Hippocampal formation (tissue), 2 donors: ENCODE results near the gene SLC17A9.

Source experiments
- DNase-seq, 2 donors: peaks; one replicate each; lab custom pipeline; 2025; lab: John Stamatoyannopoulos, UW

Gene SLC17A9

DNA sequence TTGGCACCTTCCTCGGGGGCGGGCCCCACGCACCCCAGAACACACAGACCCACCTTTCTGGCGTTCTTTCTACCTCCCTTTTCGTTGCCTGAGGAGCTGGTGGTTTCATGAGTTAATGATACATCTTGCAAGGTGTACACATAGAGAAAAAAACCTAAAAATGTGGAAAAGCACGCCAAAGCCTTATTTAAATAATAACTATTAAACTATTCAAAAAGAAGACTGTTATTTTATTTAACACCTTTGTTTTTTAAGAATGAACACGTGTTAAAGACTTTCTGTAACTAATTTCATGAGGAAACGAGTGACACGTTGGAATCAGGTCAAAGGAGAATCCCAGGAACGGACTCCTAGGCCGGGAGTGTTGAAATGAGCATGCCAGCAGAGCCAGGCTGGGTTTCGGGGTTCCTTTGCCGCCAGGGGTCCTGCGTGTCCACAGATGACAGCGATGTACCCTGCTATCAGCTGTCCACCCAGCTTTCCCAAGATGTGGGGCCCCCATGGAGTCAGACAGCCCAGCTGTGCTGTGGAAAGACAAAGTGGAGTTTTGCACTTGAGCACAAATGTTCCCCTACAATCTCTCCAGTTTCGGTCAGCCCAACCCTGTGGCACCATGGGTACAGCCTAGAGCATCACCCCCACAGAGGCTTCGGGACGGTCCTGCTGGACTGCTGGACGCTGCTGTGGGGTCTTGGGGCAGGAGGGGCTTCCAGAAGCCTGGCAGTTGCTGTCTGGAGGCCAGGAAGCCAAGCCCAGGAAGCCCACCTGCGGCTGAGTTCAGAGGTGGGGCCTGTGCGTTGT is 16.1 kb downstream of the SLC17A9 start:
- no peak for DNase-seq

DNA sequence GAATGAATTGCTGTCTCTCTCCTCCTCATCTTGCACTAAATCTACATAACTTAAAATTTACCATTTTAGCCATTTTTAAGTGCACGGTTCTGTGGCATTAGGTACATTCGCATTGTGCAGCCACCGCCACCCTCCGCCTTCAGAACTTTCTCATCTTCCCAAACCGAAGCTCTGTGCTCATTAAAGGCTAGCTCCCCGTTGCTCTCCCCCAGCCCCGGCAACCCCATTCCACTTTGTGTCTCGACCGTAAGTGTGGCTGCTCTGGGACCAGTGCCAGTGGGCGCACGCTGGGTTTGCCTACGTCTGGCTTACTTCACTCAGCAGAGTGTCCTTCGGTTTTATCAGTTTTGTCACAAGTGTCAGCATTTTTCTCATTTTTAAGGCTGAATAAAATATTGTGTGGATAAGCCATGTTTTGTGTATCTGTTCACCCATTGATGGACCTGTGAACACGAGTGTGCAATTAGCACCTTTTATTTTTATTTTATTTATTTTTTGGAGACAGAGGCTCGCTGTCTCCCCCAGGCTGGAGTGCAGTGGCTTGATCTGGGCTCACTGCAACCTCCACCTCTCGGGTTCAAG is 16.8 kb downstream of the SLC17A9 start:
- DNase-seq: no peak

DNA sequence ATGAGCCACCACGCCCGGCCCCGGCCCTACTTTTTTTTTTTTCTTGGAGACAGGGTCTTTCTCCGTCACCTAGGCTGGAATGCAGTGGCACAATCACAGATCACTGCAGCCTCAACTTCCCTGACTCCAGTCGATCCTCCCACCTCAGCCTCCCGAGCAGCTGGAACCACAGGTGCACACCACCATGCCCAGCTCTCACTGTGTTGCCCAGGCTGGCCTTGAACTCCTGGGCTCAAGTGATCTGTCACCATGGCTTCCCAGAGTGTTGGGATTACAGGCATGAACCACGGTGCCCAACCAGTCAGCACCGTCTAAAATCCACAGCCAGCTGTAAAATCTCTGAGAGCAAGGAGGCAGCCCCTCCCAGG is 17.4 kb downstream of the SLC17A9 start:
- DNase-seq: no peak

DNA sequence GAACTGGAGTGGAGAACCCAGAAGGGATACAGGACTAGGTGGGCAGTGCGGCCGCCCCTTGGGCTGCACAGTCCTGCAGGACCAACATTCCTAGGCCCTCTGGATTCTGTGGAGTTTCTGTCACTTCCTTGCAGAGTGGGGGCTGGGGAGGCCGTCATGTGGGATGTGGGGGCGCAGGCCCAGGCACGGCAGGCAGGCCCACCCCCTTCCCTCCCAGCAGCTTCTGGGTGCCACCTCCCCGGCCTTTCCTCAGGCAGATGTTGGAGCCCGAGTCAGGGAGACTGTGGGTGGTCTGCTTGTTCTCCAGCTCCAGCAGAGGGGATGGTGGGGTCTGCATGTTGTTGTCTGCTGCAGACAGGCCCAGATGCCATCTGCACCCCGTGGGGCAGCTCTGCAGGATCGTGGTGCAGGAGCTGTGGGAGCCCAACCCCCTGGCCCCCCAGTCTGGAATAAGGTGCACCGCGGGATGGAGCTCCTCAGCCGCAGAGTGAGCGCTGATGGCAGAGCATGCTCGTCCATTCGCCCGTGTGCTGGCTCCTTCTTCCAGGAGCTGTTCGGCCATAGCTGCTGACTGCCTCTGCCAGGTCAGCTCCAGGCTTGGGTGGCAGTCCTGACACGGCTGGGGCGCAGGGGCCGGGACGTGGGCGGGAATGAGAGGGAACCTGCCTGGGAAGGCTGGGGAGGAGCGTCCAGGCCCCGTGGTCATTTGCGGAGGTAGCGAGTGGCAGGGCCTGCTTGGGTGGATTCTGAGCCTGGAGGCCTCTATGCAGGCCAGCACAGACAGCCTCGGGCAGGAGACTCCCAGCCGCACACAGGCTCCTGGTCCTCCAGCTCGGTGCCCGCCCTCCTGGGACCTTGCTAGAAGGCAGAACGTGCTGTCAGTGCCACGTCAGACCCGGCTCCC is 18.1 kb downstream of the SLC17A9 start:
- no peak for DNase-seq

DNA sequence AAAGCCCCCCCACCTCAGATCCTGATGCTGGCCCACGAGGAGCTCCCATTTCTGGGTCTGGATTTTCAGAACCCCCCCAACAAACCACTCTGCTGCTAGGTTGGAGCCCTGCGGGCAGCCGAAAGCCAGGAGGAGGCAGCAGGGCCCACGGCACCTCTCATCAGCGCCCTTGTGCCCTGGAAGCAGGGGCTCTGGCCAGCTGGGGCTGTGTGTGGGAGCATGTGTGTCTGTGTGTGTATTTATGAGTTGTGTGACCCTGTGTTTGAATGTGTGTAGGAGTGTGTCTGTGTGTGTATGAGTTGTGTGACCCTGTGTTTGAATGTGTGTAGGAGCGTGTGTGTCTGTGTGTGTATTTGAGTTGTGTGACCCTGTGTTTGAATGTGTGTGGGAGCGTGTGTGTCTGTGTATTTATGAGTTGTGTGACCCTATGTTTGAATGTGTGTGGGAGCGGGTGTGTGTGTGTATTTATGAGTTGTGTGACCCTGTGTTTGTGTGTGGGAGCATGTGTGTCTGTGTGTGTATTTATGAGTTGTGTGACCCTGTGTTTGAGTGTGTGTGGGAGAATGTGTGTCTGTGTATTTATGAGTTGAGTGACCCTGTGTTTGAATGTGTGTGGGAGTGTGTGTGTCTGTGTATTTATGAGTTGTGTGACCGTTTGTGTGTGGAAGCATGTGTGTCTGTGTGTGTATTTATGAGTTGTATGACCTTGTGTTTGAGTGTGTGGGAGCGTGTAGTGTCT is 18.9 kb downstream of the SLC17A9 start:
- no peak for DNase-seq

DNA sequence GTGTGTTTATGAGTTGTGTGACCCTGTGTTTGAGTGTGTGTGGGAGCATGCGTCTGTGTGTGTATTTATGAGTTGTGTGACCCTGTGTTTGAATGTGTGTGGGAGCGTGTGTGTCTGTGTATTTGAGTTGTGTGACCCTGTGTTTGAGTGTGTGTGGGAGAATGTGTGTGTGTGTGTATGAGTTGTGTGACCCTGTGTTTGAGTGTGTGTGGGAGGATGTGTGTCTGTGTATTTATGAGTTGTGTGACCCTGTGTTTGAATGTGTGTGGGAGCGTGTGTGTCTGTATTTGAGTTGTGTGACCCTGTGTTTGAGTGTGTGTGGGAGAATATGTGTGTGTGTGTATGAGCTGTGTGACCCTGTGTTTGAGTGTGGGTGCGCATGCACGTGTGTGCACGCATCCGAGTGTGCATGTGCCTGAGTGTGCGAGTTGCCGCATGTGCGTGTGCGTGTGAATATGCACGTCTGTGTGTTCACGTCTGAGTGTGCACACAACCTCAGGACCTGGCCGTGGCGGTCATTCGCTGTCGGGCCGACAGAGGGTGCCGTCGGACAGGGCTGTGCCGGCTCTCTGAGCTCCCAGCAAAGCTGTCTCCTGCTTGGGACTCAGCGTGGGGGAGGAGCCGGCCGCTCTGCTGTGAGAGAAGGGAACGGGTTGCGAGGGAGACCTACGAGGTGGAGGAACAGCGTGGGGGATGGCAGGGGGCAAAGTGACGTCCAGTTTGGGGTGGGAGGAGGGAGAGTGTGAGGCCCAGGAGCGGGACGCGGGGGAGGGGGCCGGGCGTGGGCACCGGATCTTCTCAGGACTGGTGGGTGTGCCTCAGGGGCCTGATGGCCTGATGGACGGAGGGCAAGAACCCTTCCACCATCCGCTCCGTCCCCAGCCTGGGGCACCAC is 19.7 kb downstream of the SLC17A9 start:
- DNase-seq: peak; percentile 69 to 75

DNA sequence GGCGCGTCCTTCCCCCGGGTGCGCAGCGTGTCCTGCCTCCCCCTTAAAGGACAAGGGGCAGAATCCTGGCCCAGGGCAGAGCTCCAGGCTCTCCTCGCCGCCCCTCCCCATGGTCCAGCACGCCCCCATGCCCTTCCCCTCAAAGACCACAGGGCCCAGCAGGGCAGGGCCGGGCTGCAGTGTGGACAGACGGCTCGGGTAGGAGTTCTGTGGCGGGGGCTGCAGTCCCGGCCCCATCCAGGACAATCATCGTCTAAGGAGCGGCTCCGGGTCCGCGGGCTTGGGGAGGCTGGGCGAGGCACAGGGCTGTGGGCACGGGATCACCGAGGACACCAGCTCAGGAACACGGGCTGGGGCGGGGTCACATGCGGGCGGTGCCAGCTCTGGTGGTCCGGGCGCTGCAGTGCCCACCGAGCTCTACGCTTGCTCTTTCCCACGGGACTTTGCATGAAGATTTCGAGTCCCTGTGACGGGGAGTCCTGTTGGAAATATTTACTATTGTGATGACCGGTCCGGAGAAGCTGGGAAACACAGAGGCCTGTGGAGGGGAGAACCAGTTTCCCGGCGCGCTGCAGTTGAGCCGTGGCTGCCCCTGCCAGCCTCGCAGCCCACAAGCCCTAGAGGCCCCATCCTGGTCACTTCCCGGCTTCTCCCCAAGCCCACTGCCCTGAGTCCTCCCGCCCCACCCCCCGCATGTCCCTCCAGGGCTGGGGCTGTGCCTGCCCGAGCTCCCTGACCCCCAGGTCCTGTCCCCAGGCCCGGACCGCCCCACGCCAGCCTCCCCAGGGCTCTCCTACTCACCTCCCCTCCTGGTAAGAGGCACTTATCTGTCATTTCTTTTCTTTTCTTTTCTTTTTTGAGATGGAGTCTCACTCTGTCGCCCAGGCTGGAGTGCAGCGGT is 20.6 kb downstream of the SLC17A9 start:
- DNase-seq: no peak

DNA sequence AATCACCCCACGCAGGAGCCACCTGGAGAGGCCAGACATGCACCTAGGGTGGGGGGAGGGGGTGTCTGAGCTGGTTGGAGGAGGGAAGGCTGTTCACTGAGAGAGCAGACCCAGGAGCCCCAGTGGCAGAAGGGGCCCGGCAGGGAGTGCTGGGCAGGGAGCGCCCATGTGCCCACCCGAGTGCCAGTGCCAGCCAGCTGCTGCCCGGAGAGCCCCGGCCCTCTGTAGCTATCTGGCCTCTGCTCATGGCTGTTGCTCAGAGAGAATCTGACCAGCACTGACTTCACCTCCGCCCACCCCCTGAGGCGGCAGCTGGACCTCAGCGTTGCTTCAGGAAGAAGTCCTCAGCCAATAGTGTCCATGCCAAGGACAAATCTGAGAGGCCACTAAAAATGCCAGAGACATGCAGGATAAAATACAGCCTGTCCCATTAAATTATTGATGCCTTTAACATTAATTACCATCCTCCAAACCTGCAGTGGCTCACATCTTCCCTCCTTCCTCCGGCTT is 22.8 kb downstream of the SLC17A9 start:
- no peak for DNase-seq

DNA sequence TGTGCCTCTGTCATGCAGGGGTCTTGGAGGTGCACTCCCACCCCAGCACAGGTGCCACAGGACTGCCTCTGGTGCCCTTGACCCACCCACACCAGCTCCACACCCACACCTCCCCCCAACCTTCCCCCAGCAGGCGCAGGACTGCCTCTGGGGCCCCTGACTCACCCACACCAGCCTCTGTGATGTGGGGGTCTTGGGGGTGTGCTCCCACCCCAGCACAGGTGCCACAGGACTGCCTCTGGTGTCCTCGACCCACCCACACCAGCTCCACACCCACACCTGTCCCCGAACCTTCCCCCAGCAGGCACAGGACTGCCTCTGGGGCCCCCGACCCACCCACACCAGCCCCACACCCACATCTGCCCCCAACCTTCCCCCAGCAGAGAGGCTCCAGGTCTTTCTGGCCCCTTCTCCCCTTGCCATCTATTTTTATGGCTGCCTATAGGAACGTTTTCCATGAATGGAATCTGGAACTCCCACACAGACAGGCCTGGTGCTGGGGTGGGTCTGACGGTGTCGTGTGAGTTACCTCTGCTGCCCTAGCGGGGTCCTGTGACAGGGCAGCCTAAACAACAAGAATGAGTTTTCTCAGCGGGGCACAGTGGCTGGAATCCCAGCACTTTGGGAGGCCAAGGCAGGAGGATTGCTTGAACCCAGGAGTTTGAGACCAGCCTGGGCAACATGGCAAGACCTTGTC is 23.5 kb downstream of the SLC17A9 start:
- DNase-seq: no peak

DNA sequence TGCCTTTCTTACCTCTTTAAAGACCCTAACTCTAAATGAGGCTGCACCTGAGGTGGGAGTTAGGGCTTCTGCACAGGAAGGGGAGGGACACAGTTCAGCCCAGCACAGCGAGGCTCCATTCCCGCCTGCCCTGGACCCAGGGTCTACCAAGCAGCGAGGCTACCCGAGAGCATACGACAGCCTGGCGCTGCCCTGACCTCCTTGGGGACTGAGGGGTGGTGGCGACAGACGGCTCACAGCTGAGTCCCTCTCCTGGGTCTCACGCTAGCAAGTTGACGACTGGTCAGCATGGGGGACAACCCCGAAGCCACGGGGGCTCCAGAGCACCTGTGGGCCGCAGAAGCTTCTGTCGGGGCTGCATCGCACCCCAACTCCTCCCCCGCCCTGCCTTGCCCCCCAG is 24.4 kb downstream of the SLC17A9 start:
- DNase-seq: no peak

DNA sequence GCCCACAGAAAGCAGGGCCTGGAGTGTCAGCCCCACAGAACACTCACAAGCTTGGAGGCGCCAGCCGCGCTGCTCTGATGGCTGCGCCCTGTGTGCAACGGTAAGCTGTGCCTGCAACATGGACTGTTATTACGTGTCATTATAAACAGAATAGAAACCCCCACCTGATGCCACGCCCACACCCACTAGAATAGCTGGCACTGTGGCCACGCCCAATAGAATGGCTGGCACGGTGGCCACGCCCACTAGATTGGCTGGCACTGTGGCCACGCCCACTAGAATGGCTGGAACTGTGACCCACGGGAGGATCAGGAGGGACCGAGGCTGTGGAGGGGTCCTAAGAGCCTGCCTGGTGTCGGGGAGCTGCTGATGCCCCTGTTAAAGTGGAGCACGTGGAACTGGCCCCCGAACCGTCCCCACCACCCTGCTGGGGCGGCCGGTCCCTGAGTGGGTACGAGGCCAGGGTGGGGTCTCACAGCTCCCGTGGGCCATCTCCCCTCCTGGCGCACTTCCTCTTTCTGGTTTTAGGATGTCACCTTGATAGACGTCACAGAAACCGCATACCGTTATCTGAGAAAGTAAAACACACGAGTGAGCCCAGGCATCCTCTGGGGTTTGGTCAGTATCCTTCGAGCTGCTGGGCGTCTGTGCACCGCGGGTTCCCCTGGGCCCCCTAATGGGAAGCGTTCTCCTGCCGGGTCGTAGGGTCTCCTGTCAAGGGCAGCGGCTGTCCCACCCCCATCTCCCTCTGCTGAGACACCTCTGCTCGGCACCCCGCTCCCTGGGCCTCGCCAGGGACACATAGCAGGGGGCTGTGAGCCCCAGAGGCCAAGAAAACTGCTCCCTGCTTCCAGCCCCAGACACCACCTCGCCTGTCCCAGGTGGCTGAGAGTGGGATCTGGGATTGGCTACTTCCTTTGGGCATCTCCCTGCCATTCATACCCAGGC is 25.4 kb downstream of the SLC17A9 start:
- no peak for DNase-seq

DNA sequence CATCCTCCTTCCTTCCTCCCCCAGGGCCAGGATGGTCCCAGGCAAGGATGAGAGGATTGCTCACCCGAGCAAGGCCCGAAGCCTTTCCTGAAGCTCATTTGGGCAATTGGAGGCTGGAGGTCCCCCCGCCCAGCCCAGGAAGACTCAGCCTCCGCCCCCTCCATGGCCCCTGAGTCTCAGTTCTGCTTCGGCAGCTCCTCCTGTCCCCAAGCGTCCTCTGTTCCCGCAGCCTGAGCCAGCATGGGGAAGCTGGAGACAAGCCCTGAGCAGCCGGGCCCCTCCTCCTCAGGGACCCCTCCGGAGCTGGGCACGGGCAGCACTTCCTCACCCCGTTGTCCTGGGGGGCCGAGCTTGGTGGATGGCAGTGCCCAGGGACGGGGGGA is 26.0 kb downstream of the SLC17A9 start:
- DNase-seq: no peak

DNA sequence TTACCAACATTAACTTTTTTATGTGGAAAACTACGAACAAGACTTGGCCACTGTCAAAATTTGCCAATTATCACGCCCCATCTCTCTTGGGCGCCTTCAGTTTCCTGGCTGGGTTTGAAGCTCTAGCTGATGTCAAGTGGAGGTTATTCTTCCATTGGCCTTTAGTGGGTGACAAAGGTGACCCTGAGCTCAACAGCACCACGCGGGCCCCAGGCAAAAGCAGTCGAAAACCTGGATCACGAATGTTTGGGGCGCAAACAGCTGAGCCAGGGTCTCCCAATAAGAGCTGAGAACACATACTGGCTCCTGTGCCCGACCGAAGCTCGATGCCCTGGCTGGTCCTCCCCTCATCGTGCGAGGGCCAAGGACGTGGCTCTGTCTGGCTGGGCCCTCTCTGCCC is 26.8 kb downstream of the SLC17A9 start:
- DNase-seq: no peak

DNA sequence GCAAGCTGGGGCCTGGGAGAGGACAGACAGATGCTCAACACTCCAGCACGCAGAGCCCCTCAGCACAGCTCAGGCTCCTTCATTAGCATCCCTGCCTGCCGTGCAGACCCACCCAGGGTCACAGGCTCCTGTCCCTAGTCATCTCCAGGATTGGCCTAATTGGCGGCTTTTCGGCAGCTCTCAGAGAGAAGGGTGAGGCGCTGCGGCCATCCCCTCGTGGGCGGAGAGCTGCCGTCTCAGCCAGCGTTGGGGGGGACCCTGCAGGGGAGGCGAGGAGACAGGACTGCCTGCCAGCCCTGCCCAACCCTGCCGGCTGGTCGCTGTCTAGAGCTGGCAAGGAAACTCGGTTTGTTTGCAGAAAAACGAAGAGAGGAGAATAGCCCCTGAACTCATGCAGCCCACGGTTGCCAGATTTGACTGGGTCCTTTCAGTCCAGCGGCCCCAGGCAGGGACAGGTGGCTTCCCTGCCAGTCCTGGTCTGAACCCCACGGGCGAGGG is 27.4 kb downstream of the SLC17A9 start:
- no peak for DNase-seq

DNA sequence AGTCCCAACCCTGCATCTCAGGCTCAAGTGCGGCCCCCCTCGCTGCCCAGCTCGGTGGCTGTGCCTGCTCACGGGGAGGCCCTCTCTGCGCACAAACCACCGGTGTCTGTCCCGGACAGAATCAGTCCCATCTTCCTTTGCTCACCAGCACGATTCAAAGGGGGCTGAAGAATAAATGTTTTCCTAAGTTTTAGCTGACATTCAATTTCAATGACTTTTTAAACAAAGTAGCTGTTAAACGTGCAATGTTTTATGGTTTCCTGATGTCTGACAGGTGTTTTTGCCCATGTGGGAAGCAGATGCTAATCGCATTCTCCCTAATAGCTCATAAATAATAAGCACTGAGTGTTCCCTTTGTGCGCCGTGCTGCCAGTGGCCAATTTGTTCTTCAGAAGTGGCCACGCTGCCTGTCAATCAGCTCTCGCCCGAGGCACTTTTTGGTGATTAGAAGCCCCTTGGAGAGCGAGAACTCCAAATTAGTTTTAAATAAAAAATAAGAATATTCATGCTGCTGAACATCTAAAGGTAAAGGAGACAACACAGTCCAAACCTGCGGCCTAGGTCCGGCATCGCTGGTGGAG is 28.0 kb downstream of the SLC17A9 start:
- DNase-seq: no peak

DNA sequence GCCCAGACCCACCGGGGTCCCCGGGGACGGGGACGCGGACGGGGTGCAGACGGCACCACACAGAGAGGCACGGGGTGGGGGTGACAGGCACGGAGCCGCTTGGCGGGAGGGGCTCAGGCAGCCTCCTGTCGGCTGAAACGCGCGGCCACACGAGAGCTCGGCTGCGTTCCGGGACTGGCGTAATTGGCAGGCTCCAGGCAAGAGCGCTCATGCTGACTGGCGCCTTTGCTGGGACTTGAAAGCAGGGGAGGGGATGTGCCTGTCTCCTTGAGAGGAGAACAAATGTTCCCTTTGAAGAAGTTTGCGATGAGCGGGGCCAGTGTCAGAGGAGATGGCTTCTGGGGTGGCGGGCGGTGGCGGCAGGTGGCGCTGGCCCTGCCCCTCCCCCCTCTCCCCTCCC is 28.5 kb downstream of the SLC17A9 start:
- no peak for DNase-seq
